ENCODE measurements around the gene LRRC56.

The LRRC56 gene

GRCh38 chr11:530960-531831, 6.1 kb upstream of the LRRC56 start:
- no peaks in the 10 kb centered on the region for H3K36me3 ChIP-seq (ENCODE audit: control insufficient read depth, low read depth, low read length)
- H3K27ac ChIP-seq (ENCODE audit: low read length): no peak overlapping the region
- H3K27me3 ChIP-seq (ENCODE audit: control insufficient read depth, insufficient read depth, low read length): peaks cover 3% of the 10 kb centered on the region
- H3K4me3 ChIP-seq (ENCODE audit: low read length): no peak overlapping the region
- no peaks in the 10 kb centered on the region for H3K9me3 ChIP-seq (ENCODE audit: control insufficient read depth, low read depth, low read length)
- H3K4me1 ChIP-seq (ENCODE audit: control insufficient read depth, low read depth, low read length): no peaks in the 10 kb centered on the region
- no peak overlapping the region for H3K9ac ChIP-seq (ENCODE audit: low read length)

GRCh38 chr11:531919-532526, 5.3 kb upstream of the LRRC56 start:
- Histone ChIP-seq H3K4me3 (ENCODE audit: low read length) (no peak overlapping the region), H3K9me3 (ENCODE audit: control insufficient read depth, low read depth, low read length) (no peaks in the 10 kb centered on the region), H3K4me1 (ENCODE audit: control insufficient read depth, low read depth, low read length) (no peaks in the 10 kb centered on the region), H3K9ac (ENCODE audit: low read length) (no peak overlapping the region), H3K27ac (ENCODE audit: low read length) (no peak overlapping the region), H3K27me3 (ENCODE audit: control insufficient read depth, insufficient read depth, low read length) (peaks cover 11% of the 10 kb centered on the region), H3K36me3 (ENCODE audit: control insufficient read depth, low read depth, low read length) (no peaks in the 10 kb centered on the region)

- H3K4me3 ChIP-seq (ENCODE audit: low read length): no peak overlapping the region
- no peaks in the 10 kb centered on the region for H3K9me3 ChIP-seq (ENCODE audit: control insufficient read depth, low read depth, low read length)
- no peaks in the 10 kb centered on the region for H3K36me3 ChIP-seq (ENCODE audit: control insufficient read depth, low read depth, low read length)
- H3K27ac ChIP-seq (ENCODE audit: low read length): no peak overlapping the region
- H3K9ac ChIP-seq (ENCODE audit: low read length): no peak overlapping the region
- H3K27me3 ChIP-seq (ENCODE audit: control insufficient read depth, insufficient read depth, low read length): peaks cover 16% of the 10 kb centered on the region
- H3K4me1 ChIP-seq (ENCODE audit: control insufficient read depth, low read depth, low read length): no peaks in the 10 kb centered on the region
Observed at GRCh38 chr11:532527-532985, 4.8 kb upstream of the LRRC56 start.

- Histone ChIP-seq H3K4me3 (ENCODE audit: low read length) (no peak overlapping the region), H3K36me3 (ENCODE audit: control insufficient read depth, low read depth, low read length) (no peaks in the 10 kb centered on the region), H3K27ac (ENCODE audit: low read length) (no peak overlapping the region), H3K9ac (ENCODE audit: low read length) (no peak overlapping the region), H3K4me1 (ENCODE audit: control insufficient read depth, low read depth, low read length) (no peaks in the 10 kb centered on the region), H3K9me3 (ENCODE audit: control insufficient read depth, low read depth, low read length) (no peaks in the 10 kb centered on the region), H3K27me3 (ENCODE audit: control insufficient read depth, insufficient read depth, low read length) (peaks cover 22% of the 10 kb centered on the region)
Observed at GRCh38 chr11:532986-533585, 4.2 kb upstream of the LRRC56 start.

GRCh38 chr11:533586-534395, 3.5 kb upstream of the LRRC56 start:
- H3K27ac ChIP-seq (ENCODE audit: low read length): no peak overlapping the region

GRCh38 chr11:534396-535209, 2.7 kb upstream of the LRRC56 start:
- Histone ChIP-seq H3K27me3 (ENCODE audit: control insufficient read depth, insufficient read depth, low read length) (peaks cover 28% of the 10 kb centered on the region), H3K27ac (ENCODE audit: low read length) (no peak overlapping the region), H3K4me3 (ENCODE audit: low read length) (peak overlapping the region; percentile 58), H3K9ac (ENCODE audit: low read length) (peak overlapping the region; percentile 48), H3K9me3 (ENCODE audit: control insufficient read depth, low read depth, low read length) (no peaks in the 10 kb centered on the region), H3K4me1 (ENCODE audit: control insufficient read depth, low read depth, low read length) (no peaks in the 10 kb centered on the region), H3K36me3 (ENCODE audit: control insufficient read depth, low read depth, low read length) (no peaks in the 10 kb centered on the region)

More at GRCh38 chr11:533586-534395, 3.5 kb upstream of the LRRC56 start:
- Histone ChIP-seq H3K27me3 (ENCODE audit: control insufficient read depth, insufficient read depth, low read length) (peaks cover 28% of the 10 kb centered on the region), H3K36me3 (ENCODE audit: control insufficient read depth, low read depth, low read length) (no peaks in the 10 kb centered on the region), H3K9ac (ENCODE audit: low read length) (no peak overlapping the region), H3K4me3 (ENCODE audit: low read length) (peak overlapping the region; percentile 58), H3K4me1 (ENCODE audit: control insufficient read depth, low read depth, low read length) (no peaks in the 10 kb centered on the region), H3K9me3 (ENCODE audit: control insufficient read depth, low read depth, low read length) (no peaks in the 10 kb centered on the region)

GRCh38 chr11:535210-535518, 2.2 kb upstream of the LRRC56 start:
- no peaks in the 10 kb centered on the region for H3K9me3 ChIP-seq (ENCODE audit: control insufficient read depth, low read depth, low read length)
- peak overlapping the region; percentile 58 for H3K4me3 ChIP-seq (ENCODE audit: low read length)
- no peaks in the 10 kb centered on the region for H3K4me1 ChIP-seq (ENCODE audit: control insufficient read depth, low read depth, low read length)
- H3K36me3 ChIP-seq (ENCODE audit: control insufficient read depth, low read depth, low read length): no peaks in the 10 kb centered on the region
- H3K27ac ChIP-seq (ENCODE audit: low read length): no peak overlapping the region
- no peak overlapping the region for H3K9ac ChIP-seq (ENCODE audit: low read length)
- peaks cover 28% of the 10 kb centered on the region for H3K27me3 ChIP-seq (ENCODE audit: control insufficient read depth, insufficient read depth, low read length)

GRCh38 chr11:535519-536454, 1.5 kb upstream of the LRRC56 start, which contains the start of gene HRAS:
Gene HRAS (minus strand): TSS chr11:535576.
- Histone ChIP-seq H3K4me3 (ENCODE audit: low read length) (peak within 1 kb of the TSS; percentile 62), H3K36me3 (ENCODE audit: control insufficient read depth, low read depth, low read length) (no peaks in the 10 kb centered on the region), H3K27me3 (ENCODE audit: control insufficient read depth, insufficient read depth, low read length) (peaks cover 28% of the 10 kb centered on the region), H3K4me1 (ENCODE audit: control insufficient read depth, low read depth, low read length) (no peaks in the 10 kb centered on the region), H3K9me3 (ENCODE audit: control insufficient read depth, low read depth, low read length) (no peaks in the 10 kb centered on the region), H3K27ac (ENCODE audit: low read length) (no peak within 1 kb of the TSS), H3K9ac (ENCODE audit: low read length) (peak within 1 kb of the TSS; percentile 48)

- Histone ChIP-seq H3K9me3 (ENCODE audit: control insufficient read depth, low read depth, low read length) (no peaks in the 10 kb centered on the region), H3K4me3 (ENCODE audit: low read length) (peak overlapping the region; percentile 28), H3K27ac (ENCODE audit: low read length) (no peak overlapping the region), H3K4me1 (ENCODE audit: control insufficient read depth, low read depth, low read length) (no peaks in the 10 kb centered on the region), H3K9ac (ENCODE audit: low read length) (no peak overlapping the region), H3K27me3 (ENCODE audit: control insufficient read depth, insufficient read depth, low read length) (peaks cover 28% of the 10 kb centered on the region), H3K36me3 (ENCODE audit: control insufficient read depth, low read depth, low read length) (no peaks in the 10 kb centered on the region)
Observed at GRCh38 chr11:537622-538430, 499 bp downstream of the LRRC56 start.
